SK-N-DZ (cell line): ENCODE results near the gene BCL2L1.
"Not testable (repeated sequence)": the region's sequence is repeated elsewhere in the genome, so short reads cannot be mapped to it uniquely, and the experiment has no call there.

Experiments used
- DNase-seq: peaks from one replicate; pipeline ENCODE4 v3.0.0-alpha.2; 2015; ENCODE audit warnings: low spot score

The BCL2L1 gene

GRCh38 chr20:31677553-31678260 lies 45.0 kb downstream of the BCL2L1 start:
- DNase-seq, result no peak

- DNase-seq, result no peak
Observed at GRCh38 chr20:31676609-31676989, 46.1 kb downstream of the BCL2L1 start.

- DNase-seq, result no peak
Observed at GRCh38 chr20:31675828-31676608, 46.6 kb downstream of the BCL2L1 start.

- DNase-seq, result no peak
Observed at GRCh38 chr20:31674895-31675827, 47.5 kb downstream of the BCL2L1 start.

GRCh38 chr20:31673943-31674463 lies 48.7 kb downstream of the BCL2L1 start:
- no peak for DNase-seq

GRCh38 chr20:31673435-31673834 lies 49.2 kb downstream of the BCL2L1 start:
- DNase-seq, result no peak

- no peak for DNase-seq
Observed at GRCh38 chr20:31671324-31671723, 51.3 kb downstream of the BCL2L1 start.

GRCh38 chr20:31670371-31671228 lies 52.1 kb downstream of the BCL2L1 start:
- DNase-seq, result no peak

GRCh38 chr20:31669876-31670275 lies 52.8 kb downstream of the BCL2L1 start:
- no peak for DNase-seq

- not testable (repeated sequence) for DNase-seq
Observed at GRCh38 chr20:31668944-31669343, 53.7 kb downstream of the BCL2L1 start.

- DNase-seq, result no peak
Observed at GRCh38 chr20:31667315-31668285, 55.1 kb downstream of the BCL2L1 start.

GRCh38 chr20:31666258-31667042 lies 56.2 kb downstream of the BCL2L1 start:
- no peak for DNase-seq

GRCh38 chr20:31665753-31666152 lies 56.9 kb downstream of the BCL2L1 start:
- DNase-seq, result no peak

GRCh38 chr20:31664696-31665354 lies 57.8 kb downstream of the BCL2L1 start:
- no peak for DNase-seq

GRCh38 chr20:31663838-31664695 lies 58.6 kb downstream of the BCL2L1 start:
- DNase-seq, result no peak

GRCh38 chr20:31663524-31663837 lies 59.2 kb downstream of the BCL2L1 start:
- no peak for DNase-seq

- DNase-seq, result no peak
Observed at GRCh38 chr20:31662372-31662854, 60.3 kb downstream of the BCL2L1 start.
